Raji (cell line): ENCODE results near the gene CREB3L2.

ENCODE experiments used
- POLR2A ChIP-seq: IDR thresholded peaks from 2 replicates; pipeline ENCODE4 v1.6.1; 2011; ENCODE audit warnings: low read depth, low read length, control low read depth; ENCODE audit not compliant: insufficient read depth

CREB3L2 gene

GRCh38 chr7:137919987-137920386 lies 81.9 kb downstream of the CREB3L2 start:
- no peak for TF ChIP-seq POLR2A

- no peak for TF ChIP-seq POLR2A
Observed at GRCh38 chr7:137916980-137917645, 84.8 kb downstream of the CREB3L2 start.

GRCh38 chr7:137916564-137916963 lies 85.3 kb downstream of the CREB3L2 start:
- no peak for TF ChIP-seq POLR2A

- TF ChIP-seq POLR2A: no peak
Observed at GRCh38 chr7:137915266-137915665, 86.6 kb downstream of the CREB3L2 start.

- no peak for TF ChIP-seq POLR2A
Observed at GRCh38 chr7:137913985-137914384, 87.9 kb downstream of the CREB3L2 start.

- TF ChIP-seq POLR2A: no peak
Observed at GRCh38 chr7:137909042-137909441, 92.8 kb downstream of the CREB3L2 start.

GRCh38 chr7:137908106-137908505 lies 93.8 kb downstream of the CREB3L2 start:
- TF ChIP-seq POLR2A: no peak

DNA sequence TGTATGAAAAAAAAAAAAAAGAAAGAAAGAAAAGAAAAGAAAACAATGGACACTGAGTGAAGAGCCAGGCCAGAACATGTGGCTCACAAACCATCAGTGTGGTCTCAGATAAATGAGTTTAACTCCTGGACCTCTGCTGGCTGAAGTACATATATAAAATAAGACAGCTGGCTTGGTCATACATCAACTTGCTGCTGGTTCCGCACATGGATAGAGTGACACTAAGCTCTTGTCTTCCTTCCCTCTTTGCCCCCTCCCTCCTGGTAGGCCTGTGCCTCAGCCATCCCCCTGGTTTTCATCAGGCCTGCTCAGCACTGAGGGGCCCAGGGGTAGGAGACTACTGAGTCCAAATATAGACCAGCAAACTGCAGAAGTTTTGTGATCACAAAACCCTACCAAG lies 97.1 kb downstream of the CREB3L2 start:
- TF ChIP-seq POLR2A: no peak

DNA sequence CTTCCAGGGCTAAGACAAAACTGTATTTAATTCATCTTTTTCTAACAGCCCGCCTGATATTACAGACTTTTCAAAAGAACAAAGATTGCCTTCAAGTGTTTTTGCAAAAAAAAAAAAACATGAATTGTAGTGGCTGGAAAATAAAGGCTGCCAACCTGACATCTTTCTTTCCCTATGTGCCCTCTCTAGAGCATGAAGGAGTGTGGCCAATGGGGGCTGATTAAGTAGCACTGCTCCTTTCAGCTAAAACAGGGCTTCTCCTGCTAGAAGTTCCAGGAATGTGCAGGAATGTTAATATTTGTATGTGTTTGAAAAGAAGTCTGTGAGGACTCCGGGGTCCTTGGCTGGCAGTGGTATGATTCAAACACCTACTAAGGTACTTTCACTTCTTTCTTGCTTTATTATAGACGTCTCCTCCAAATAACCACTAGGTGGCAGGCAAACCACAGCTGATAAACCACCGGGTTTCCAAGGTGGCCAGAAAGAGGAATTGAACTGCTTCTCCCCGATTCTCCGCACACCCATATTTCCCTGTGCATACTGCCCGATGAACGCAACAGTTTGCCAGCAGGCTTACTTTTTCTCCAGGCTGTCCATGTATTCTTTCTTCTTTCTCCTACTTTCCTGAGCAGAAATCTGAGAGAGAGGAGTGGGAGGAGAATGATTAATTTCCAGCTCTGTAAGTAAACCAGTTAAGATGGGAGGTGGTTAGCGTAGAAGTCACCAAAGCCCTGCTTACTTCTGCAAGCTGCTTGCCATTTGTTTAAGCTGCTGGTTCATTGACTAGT lies 98.3 kb downstream of the CREB3L2 start:
- no peak for TF ChIP-seq POLR2A

DNA sequence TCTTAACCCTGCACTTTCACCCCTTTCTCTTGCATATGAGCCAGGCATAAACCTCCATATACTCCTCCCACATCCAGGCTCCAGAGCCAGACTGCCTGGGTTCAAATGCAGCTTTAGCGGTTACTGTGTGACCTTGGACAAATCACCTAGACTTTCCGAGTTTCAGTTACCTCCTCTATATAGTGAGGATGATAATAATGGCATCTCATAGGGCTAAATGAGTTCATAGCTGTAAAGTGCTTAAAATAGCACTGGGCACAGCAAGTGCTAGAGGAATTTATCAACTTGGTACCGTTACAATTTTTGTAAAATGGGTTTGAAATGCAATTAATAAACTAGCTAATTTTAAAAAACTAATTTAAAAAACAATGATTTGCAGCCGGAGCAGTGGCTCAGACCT lies 101.7 kb downstream of the CREB3L2 start:
- TF ChIP-seq POLR2A: no peak

GRCh38 chr7:137898839-137899721 lies 102.8 kb downstream of the CREB3L2 start:
- no peak for TF ChIP-seq POLR2A

- TF ChIP-seq POLR2A: no peak
Observed at GRCh38 chr7:137895301-137896221, 106.3 kb downstream of the CREB3L2 start.

DNA sequence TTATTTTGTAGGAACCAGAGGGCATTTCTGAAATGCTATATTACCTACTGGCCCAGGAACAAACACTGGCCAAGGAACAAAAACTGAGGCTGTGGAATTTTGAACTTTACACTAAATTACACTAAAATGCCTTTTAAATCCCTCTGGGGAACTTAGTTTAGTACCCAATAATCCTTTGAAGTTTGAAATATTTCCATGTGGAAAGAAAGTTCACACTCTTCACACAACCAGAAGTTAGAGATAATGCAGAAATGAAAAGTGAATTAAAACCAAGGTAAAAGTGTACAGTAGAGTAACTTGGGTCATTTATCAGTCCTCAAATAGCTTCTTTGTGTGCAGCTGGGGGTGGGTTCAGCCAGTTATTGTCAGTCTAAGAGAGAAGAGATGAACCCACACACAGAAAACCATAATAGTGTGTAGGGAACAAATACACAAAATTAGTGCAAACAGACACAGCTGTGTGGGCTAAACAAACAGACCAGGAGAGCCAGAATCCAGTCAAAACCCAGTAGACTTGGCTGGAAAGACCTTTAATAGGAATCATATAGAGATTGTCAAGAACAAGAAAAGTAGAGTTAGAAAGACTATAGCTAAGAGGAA lies 108.6 kb downstream of the CREB3L2 start:
- TF ChIP-seq POLR2A: no peak

- no peak for TF ChIP-seq POLR2A
Observed at GRCh38 chr7:137891016-137891655, 110.8 kb downstream of the CREB3L2 start.
